CD4-positive, alpha-beta T cell (primary cell): ENCODE measurements around the gene WFDC12. TPM values are rescaled to one million over a fixed set of nuclear protein-coding genes. Genes with fewer than 3 reads are reported as not detected.

Experiments used
- ATAC-seq: fragments of 200-7000 bp; cut with Tn5 transposase; one replicate; pipeline ENCODE4 v1.10.0; 2022; ENCODE audit warnings: mild to moderate bottlenecking; ENCODE audit not compliant: poor library complexity
- CTCF ChIA-PET: fragments of 350-600 bp; sonication (Branson Sonifier 250); formaldehyde crosslinking; loops from one replicate; lab custom pipeline; 2021; ENCODE audit warnings: antibody characterized with exemption, inconsistent platforms; lab: Charles Lee
- POLR2A ChIA-PET: fragments of 350-600 bp; sonication (Branson Sonifier 250); formaldehyde crosslinking; loops from one replicate; lab custom pipeline; 2021; ENCODE audit warnings: antibody characterized with exemption, inconsistent platforms; lab: Charles Lee
- DNase-seq, 14 experiments: peaks; one replicate each; pipeline ENCODE4 v3.0.0-alpha.2; 2013 to 2020; ENCODE audit warnings: mixed read lengths in 2 of 14
- H3K27ac ChIP-seq, 2 donors: one replicate each; pipeline versions ENCODE4 v1.5.1 to v1.7.0; 2013; ENCODE audit warnings: low read length in 2 of 2, low read depth in 1 of 2, mild to moderate bottlenecking in 1 of 2
- H3K27me3 ChIP-seq, 2 experiments: 1 replicate in 1 of 2; 2 replicates in 1 of 2; pipeline versions ENCODE4 v1.6.1 to v1.7.0; 2013; ENCODE audit warnings: low read length in 2 of 2, control low read depth in 1 of 2, mild to moderate bottlenecking in 1 of 2, moderate library complexity in 1 of 2; ENCODE audit not compliant: insufficient read depth in 2 of 2, control insufficient read depth in 1 of 2
- H3K36me3 ChIP-seq: one replicate; pipeline ENCODE4 v1.6.1; 2013; ENCODE audit warnings: low read length, control low read depth; ENCODE audit not compliant: insufficient read depth
- H3K4me1 ChIP-seq: one replicate; pipeline ENCODE4 v1.6.1; 2013; ENCODE audit warnings: low read length, control low read depth; ENCODE audit not compliant: insufficient read depth
- H3K4me3 ChIP-seq: one replicate; pipeline ENCODE4 v1.5.1; 2013; ENCODE audit warnings: mild to moderate bottlenecking, low read length, moderate library complexity
- H3K9me3 ChIP-seq, 2 experiments: 1 replicate in 1 of 2; 2 replicates in 1 of 2; pipeline versions ENCODE4 v1.6.1 to v1.7.0; 2013; ENCODE audit warnings: low read length in 2 of 2, mild to moderate bottlenecking in 2 of 2, control low read depth in 1 of 2, moderate library complexity in 1 of 2; ENCODE audit not compliant: control insufficient read depth in 1 of 2, insufficient read depth in 1 of 2
- H3K27ac Mint-ChIP-seq: one replicate; pipeline ENCODE4 v1.8.0; 2020; ENCODE audit warnings: mixed read lengths
- H3K27me3 Mint-ChIP-seq: one replicate; pipeline ENCODE4 v1.8.0; 2021; ENCODE audit warnings: mixed read lengths
- H3K36me3 Mint-ChIP-seq: one replicate; pipeline ENCODE4 v1.8.0; 2021; ENCODE audit warnings: low read depth, mixed read lengths
- H3K4me1 Mint-ChIP-seq: one replicate; pipeline ENCODE4 v1.8.0; 2021; ENCODE audit warnings: low read depth, mixed read lengths
- H3K4me3 Mint-ChIP-seq: one replicate; pipeline ENCODE4 v1.8.0; 2020; ENCODE audit warnings: mild to moderate bottlenecking, mixed read lengths
- H3K9me3 Mint-ChIP-seq: one replicate; pipeline ENCODE4 v1.8.0; 2020; ENCODE audit warnings: mixed read lengths
- intact Hi-C, 2 experiments: fragments of 100-400 bp; cut with DNase I in 1 of 2; cut with micrococcal nuclease in 1 of 2; formaldehyde crosslinking; loops; one replicate each; pipeline versions ENCODE4 v1.15.1 to v1.9.0; 2023 to 2025; cut with DNase I, micrococcal nuclease
- total RNA-seq, 174 experiments: library from RNA in 2 of 174; stranded (reverse) in 2 of 174; gene quantifications; one replicate each; pipeline ENCODE4 v1.2.3 and lab custom pipeline; 2021 to 2026
- TF ChIP-seq, protein P1 (sequence below): fragments of 200-600 bp; IDR thresholded peaks from one replicate; pipeline ENCODE4 v1.8.0; 2022; ENCODE audit warnings: antibody characterized with exemption, mild to moderate bottlenecking

The WFDC12 gene
- total RNA-seq, 2 experiments from 2014 or later = not detected

DNA sequence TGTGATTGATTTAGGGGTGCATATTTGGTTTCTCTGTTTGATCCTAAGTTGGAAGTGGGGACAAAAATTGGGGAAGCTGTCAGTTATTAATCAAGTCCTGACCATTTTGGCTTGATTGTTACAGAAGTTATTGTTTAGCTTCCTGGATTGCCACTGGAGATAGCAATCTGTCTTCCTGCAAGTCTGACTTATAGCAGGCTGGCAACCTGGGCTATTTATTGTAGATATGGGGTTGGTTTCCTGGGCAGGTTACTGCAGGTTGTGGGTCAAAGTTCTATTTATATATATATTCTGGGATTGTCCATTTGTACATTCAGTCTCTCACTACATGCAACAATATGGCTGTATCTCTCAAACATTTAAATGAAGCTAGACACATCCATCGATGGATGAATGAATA is 41.1 kb downstream of the WFDC12 start:
- Histone ChIP-seq H3K4me1 (no peaks in the 10 kb centered on the region), H3K9me3 (peaks cover 9 to 10% of the 10 kb centered on the region in 2 experiments), H3K27me3 (no peaks in the 10 kb centered on the region), H3K4me3 (no peak overlapping the region), H3K27ac (no peak overlapping the region), H3K36me3 (peaks cover 62% of the 10 kb centered on the region)
- no peak overlapping the region for H3K4me3 Mint-ChIP-seq
- POLR2A ChIA-PET = interaction anchor here (0.6 to 1.3 kb wide), 2 partner anchors 11 to 13 kb away, joined by 3 to 4 read pairs; no protein-coding TSS in a partner anchor
- TF ChIP-seq, protein P1, sequence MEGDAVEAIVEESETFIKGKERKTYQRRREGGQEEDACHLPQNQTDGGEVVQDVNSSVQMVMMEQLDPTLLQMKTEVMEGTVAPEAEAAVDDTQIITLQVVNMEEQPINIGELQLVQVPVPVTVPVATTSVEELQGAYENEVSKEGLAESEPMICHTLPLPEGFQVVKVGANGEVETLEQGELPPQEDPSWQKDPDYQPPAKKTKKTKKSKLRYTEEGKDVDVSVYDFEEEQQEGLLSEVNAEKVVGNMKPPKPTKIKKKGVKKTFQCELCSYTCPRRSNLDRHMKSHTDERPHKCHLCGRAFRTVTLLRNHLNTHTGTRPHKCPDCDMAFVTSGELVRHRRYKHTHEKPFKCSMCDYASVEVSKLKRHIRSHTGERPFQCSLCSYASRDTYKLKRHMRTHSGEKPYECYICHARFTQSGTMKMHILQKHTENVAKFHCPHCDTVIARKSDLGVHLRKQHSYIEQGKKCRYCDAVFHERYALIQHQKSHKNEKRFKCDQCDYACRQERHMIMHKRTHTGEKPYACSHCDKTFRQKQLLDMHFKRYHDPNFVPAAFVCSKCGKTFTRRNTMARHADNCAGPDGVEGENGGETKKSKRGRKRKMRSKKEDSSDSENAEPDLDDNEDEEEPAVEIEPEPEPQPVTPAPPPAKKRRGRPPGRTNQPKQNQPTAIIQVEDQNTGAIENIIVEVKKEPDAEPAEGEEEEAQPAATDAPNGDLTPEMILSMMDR = no peak
- CTCF ChIA-PET = interaction anchor here (1.5 to 1.9 kb wide), 2 partner anchors 13 to 39 kb away, joined by 7 to 9 read pairs; no protein-coding TSS in a partner anchor
- H3K4me1 Mint-ChIP-seq = peaks cover 13% of the 10 kb centered on the region
- H3K27ac Mint-ChIP-seq = peak overlapping the region; percentile 14
- ATAC-seq = no peak
- intact Hi-C loops = no loop called here
- DNase-seq = no peak
- H3K27me3 Mint-ChIP-seq = no peaks in the 10 kb centered on the region
- peaks cover 4% of the 10 kb centered on the region for H3K9me3 Mint-ChIP-seq
- peaks cover 99% of the 10 kb centered on the region for H3K36me3 Mint-ChIP-seq

DNA sequence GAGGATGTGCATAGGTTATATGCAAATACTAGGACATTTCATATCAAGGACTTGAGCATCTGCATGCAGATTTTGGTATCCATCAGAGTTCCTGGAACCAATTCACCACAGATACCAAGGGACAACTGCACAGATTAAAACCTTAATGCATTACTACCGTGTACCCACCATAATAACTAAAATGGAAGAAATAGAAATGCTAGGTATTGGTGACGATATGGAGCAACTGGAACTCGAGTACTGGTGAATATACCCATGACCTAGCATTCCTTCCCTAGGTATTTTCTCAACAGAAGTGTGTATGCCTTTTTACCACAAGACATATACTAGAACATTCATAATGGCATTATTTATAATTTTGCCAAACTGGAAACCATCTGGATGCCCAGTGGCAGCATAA is 41.8 kb downstream of the WFDC12 start:
- no peak overlapping the region for H3K4me3 ChIP-seq
- Mint-ChIP-seq H3K4me1 (peaks cover 8% of the 10 kb centered on the region), H3K9me3 (peaks cover 4% of the 10 kb centered on the region), H3K27ac (peak overlapping the region; percentile 14), H3K27me3 (no peaks in the 10 kb centered on the region), H3K4me3 (no peak overlapping the region), H3K36me3 (peaks cover 98% of the 10 kb centered on the region)
- H3K9me3 ChIP-seq = peaks cover 9 to 12% of the 10 kb centered on the region in 2 experiments
- intact Hi-C loops = no loop called here
- DNase-seq = no peak
- TF ChIP-seq, protein P1 = no peak
- ChIA-PET POLR2A (interaction anchor here (1.3 kb wide), 1 partner anchor 13 kb away, joined by 4 read pairs; no protein-coding TSS in a partner anchor), CTCF (interaction anchor here (1.5 to 1.9 kb wide), 2 partner anchors 14 to 39 kb away, joined by 7 to 9 read pairs; no protein-coding TSS in a partner anchor)
- H3K27me3 ChIP-seq = no peaks in the 10 kb centered on the region
- H3K36me3 ChIP-seq = peaks cover 68% of the 10 kb centered on the region
- H3K4me1 ChIP-seq = no peaks in the 10 kb centered on the region
- H3K27ac ChIP-seq = no peak overlapping the region
- ATAC-seq = no peak

DNA sequence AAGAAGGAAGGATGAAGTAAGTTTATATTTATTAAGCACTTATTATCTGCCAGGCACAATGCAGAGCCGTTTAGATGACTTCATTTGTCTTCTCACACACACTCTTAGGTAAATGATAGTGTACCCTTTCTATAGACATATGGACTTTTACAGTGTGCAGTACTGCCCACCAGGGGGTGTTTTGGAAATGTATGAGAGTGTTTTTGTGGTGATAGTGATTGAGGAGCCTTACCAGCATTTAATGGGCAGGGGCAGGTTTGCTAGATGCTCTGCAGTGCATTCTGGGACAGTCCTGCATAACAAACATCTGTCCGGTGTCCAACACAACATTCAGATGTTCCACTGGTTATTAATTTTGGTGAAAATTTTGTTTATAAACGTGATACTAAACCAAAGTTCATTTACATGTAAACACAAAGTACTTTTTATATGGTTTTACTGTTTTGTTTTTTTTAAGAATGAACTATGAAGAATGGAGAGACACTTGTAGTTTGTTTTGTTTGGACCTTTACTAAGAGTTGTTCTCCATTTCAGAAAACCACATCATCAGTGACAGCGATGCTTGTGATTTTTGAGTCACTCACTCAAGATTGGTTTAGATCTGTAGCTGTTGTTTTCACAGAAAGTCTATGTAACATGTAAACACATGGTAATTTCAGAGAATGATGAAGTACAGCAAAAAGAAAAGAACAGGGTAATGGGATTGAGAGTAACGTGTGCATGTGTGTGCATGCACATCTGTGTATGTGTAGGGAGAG is 43.2 kb downstream of the WFDC12 start:
- ATAC-seq (peak; percentile 56), DNase-seq (peak in 1 of 14 experiments; percentile 14)
- no peak overlapping the region for H3K27ac Mint-ChIP-seq

More for the DNA sequence above, 43.2 kb downstream of the WFDC12 start:
- TF ChIP-seq, protein P1 = no peak
- Mint-ChIP-seq H3K4me1 (peaks cover 8% of the 10 kb centered on the region), H3K36me3 (peaks cover 99% of the 10 kb centered on the region), H3K9me3 (peaks cover 4% of the 10 kb centered on the region), H3K27me3 (no peaks in the 10 kb centered on the region), H3K4me3 (no peak overlapping the region)
- Histone ChIP-seq H3K4me3 (no peak overlapping the region), H3K27me3 (no peaks in the 10 kb centered on the region), H3K4me1 (no peaks in the 10 kb centered on the region), H3K9me3 (peaks cover 9 to 12% of the 10 kb centered on the region in 2 experiments), H3K27ac (no peak overlapping the region), H3K36me3 (peaks cover 81% of the 10 kb centered on the region)
- CTCF ChIA-PET = no interaction called here
- intact Hi-C loops = no loop called here
- POLR2A ChIA-PET = interaction anchor here (0.6 kb wide), 1 partner anchor 99 kb away, joined by 3 read pairs; no protein-coding TSS in a partner anchor
